Islet of Langerhans (tissue), 1 donor: ENCODE data around the gene MGMT.

ENCODE experiments used
- FAIRE-seq: peaks from one replicate; lab custom pipeline; 2011; peaks lifted over from hg19 to GRCh38; lab: Jason Lieb, UNC

Gene MGMT

DNA sequence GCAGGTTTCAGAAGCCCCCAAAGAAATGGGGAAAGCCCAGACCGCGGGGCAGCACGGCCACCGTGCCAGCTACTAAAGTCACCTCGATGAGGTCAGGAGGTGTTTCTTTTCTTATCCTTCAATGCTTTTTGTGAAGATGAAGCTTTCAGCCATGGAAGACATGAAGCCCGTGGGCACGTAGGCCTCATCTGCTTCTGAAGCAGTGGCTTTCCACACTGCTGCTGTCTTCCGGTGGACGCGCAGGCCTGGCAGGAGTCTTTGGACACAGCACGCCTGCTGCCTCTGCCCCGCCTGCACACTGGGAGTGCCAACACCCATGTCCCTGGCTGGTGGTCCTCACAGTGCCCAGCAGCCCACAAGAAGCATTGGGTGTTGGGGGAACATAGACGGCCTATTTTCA is 311.5 kb downstream of the MGMT start:
- no peak for FAIRE-seq

DNA sequence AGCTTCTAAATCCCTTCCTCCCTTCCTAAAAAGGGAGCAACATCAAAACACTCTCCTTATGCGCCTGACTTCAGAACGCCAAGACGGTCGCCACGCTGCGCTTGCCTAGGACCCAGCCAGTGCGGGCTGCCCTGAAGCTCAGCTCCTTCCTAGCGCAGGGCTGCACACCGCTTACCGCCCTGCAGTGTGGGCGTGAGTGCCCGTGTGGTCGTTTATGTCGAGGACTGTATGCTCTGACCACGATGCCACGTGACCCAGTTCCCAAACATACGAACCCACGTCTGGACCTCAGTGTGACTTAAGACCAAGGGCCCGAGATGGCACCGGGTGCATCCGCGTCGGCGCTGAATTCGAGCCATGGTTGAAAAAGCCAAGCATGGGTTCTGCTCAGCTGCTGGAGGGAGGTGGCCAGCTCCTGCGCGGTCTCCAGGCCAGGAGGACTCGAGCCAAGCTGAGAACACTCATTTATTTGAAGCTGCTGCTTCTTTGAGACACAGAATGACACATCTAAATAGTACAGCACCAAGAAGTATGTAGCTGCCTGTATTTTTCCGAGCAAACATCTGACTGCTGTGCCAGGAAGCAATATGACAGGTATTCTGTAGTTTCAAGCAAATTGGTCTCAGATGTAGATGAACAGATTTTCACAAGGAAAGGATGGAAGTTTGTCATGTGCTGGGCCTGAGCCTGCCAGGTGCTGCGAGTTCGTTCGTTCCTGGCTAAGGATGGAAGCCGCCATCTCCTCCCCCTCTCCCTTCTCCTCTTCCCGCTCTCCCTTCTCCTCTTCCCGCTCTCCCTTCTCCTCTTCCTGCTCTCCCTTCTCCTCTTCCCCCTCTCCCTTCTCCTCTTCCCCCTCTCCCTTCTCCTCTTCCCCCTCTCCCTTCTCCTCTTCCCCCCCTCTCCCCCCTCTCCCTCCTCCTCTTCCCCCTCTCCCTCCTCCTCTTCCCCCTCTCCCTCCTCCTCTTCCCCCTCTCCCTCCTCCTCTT is 312.4 kb downstream of the MGMT start:
- FAIRE-seq = no peak

DNA sequence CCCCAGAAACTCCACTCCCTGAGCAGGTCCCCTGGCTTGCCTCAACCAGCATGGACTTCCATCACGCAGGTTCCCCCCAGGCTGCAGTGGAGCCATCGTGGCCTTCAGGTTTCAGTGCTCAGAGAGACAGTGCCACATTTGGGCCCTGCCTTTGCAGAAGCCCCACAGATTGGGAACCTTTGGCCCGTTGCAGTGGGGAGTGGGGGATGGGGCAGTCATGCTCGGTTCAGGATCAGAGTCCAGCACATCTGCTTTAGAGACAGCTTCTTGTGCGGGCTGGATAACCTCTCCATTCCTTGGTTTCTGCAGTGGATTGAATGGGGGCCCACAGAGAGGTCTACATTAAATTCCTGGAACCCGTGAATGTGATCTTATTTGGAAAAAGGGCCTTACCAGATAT is 313.2 kb downstream of the MGMT start:
- FAIRE-seq = no peak

DNA sequence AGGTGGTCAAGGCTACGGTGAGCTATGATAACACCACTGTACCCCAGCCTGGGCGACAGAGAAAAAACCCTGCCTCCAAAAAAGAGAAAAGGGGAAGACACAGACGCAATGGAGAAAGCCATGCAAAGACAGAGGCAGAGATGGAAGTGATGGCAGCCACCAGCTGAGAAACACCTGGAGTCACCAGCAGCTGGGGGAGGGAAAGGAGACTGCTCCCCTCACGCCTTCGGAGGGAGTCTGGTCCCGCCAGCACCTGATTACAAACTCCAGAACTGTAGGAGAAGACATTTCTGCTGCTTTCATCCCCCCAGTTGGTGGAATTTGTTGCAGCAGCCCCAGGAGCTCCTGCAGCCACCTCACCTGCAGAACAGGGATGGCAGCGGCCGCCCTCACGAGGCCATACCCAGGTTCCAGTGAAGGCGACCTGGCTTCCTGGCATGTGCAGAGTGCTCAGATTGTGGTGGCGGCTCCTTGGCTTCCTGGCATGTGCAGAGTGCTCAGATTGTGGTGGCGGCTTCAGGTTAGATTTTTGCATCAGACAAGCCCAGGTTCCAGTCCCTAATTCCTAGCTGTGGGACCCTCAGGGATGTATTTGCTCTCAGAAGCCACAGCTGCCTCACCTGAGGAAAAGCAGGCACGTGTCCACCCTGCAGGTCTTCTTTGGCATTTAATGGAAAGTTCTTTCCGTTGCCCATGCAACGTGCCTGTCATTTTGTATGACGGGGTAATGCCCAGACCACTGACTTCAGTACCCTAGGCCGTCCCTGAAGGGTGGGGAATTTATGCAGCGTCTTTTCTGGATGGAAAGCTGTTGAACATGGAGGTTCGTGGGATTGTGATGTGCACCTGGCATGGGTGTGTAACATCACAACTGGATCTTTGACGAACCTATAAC is 314.1 kb downstream of the MGMT start:
- FAIRE-seq = no peak

DNA sequence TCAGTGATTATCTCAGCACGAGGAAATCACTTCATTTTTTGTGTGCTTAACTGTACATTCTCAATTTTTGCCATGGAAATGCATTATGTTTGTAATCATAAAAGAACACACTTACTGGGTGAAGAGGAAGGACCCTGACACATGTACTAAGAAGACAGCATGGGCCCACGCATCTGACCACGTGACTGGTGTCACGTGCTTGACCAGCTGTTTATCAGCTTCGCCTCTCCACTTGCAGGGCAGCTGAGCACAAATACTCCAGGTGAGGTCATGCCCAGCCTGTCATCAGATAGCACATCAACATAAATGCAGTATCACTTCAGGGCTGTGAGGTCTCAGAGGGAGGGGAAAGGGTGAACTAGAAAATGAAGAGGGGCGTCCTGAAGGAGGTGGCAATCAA is 317.2 kb downstream of the MGMT start:
- FAIRE-seq = no peak

DNA sequence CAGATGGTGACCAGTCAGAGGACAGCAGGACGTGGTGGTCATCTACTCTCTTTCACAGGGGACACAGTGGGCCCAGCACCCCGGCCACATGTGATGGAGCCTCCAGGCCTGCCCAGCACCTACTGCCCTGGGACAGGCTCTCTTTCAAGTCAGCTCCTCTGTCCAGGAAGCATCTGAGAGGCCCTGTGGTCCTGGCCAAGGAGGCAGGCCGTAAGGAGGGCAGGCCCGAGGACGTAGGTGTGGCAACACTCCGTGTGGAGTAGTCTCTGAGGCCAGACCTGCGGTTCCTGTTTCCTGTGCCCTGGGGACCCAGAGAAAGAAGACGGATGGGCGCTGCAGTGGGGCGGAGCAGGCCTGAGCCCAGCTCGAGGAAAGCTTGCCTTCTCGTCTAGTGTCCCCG is 317.9 kb downstream of the MGMT start:
- no peak for FAIRE-seq

DNA sequence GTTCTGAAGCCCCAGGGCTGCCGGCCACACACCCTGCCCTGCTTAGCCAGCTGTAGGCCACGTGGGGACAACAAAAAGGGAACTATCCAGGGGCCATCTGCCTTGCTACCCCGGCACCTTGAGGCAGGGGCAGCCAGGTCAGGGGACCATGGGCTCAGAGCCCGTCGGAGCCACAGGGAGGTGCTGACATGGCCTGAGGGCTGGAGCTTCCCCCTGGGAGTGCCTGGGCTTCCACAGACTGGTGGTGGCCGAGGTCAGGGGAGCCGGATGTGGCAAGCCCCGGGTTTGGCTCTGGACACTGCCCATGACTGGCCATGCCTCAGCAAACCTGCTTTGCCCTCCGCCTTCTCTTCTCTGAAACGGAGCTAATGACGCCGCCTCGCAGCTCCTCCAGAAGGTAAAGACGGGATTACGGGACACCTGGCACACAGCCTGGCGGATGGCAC is 318.5 kb downstream of the MGMT start:
- no peak for FAIRE-seq

DNA sequence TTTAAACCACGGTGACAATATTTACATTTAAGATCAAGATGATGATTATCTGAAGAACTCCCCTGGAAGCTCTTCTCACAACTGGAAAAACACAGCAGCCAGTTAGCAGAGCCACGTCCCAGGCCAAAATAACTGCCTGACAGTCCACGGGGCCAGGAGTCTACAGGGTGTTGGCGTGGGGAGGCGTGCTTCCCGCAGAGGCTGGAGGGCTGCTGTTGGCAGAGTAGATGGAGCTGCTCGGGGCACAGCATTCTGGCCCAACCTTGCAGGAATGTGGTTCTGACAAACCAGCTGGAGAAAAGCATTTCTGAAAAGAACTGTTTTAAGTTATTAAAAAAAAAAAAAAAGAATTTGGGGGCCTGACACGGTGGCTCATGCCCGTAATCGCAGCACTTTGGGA is 319.2 kb downstream of the MGMT start:
- FAIRE-seq = no peak

DNA sequence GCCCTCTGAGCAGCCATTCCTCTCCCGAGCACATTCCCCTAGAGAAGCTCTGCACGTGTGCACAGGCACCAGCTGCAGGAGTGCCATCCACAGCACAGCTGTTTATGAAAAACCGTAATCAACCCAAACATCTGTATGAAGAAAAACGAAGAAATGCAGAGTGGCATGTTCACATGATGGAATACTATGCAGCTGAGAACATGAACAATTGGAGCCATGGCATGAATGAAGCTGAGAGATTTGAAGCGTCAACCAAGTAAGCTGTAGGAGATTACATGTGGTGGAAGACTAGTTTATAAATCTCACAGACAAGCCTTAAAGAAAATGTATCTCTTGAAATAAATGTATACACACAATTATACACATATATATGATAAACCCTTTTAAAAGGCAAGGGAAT is 320.5 kb downstream of the MGMT start:
- no peak for FAIRE-seq

DNA sequence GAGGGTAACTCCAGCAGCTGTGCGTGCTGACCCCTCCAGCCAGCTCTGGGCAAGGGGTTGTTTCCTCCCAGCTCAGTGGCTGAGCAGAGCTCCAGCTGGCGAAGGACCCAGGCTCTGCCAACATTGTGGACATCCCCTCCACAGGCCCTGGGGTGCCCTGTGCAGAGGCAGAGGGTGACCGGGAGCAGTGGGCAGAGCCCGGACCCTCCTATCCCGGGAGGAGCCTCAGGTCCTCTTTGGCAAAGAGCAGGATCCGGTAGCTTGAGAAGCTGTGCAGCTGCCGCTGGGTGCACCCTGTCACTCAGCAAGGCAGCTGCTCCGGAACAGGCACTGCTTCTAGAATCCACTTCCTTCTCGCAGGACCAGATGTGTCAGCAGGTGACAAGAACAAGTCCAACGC is 321.2 kb downstream of the MGMT start:
- no peak for FAIRE-seq

DNA sequence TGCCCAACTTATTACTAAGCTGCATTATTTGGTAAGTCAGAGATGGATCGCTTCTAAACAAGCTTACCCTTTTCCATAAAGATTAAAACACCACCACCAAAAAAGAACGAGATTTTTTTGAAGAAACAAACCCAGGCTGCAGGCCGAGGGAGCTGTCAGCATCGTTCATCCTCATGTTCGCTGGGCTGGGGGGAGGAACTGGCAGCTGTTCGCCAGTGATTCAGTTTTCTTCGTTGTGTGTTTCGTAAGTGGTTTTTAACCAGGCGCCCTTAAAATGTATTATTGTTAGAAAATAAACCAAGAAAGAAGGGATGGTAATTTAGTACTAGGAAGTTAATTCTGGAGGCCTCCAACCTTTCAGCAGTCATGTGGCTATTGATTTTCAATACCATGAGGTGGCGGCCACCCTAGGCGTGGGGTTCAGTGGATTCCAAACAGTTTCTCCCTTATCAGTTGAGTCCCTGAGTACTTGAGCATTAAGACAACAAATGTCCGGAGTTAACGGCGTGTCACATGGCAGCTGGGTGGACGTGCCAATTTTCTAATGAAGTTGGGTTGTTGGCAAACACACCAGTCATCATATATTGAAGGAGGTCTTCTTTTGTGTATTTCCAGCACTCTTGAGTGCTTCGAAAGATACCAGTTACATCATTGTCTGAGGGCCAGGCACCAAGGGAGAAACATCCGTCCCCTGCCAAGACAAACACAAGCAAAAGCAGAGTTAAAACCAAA is 323.8 kb downstream of the MGMT start:
- no peak for FAIRE-seq

DNA sequence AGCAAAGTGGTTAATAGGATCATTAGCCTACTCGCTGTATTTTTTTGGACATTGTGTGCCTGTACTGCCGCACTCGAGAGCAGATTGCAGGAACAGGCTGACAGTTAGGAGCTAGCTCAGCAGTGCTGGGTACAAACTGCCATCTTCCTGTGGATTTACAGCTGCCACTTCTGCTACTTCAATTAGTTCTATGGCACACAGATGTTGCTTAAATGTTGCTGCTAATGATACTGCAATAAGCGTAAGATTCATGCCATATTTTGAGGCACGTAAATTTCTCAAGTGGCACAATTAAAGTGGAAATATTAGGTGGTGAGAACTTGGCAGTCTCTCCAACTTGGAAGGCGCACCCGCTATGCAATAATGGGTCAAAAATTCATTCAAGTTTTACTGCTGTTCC is 325.1 kb downstream of the MGMT start:
- FAIRE-seq = no peak

DNA sequence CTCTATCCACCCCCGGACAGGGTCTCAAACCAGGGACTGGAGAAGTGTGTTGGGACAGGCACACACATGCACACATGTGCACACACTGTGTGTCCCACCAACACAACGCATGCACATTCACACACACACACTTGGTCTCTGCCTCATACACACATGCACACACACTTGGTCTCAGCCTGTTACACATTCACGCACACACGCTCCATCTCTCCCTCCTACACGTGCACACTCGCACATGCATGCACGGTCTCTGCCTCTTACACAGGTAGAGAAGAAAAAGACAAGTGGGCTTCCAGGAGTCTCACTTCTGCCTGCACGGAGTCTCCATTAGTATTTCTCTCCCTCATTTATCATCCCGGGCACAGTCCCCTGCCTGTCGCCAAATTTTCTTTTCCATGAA is 325.8 kb downstream of the MGMT start:
- FAIRE-seq = no peak

DNA sequence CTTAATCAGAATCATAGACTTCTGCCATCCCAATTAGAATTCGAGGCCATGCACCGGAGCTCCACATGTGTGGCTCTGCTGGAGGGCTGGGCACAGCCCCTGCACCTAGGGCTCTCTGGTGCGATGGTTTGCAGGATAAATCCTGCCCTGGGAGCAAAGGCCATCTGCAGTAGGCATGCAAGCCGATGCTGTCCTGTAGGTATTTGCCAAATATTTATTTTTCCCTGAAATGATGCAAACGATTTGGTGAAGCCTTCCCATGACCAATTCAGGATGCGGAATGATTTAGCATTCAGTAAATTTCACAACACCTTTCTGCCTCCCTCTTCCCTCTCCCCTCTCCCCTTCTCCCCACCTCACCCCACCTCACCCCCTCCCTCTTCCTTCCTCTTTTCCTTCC is 326.4 kb downstream of the MGMT start:
- FAIRE-seq = no peak

DNA sequence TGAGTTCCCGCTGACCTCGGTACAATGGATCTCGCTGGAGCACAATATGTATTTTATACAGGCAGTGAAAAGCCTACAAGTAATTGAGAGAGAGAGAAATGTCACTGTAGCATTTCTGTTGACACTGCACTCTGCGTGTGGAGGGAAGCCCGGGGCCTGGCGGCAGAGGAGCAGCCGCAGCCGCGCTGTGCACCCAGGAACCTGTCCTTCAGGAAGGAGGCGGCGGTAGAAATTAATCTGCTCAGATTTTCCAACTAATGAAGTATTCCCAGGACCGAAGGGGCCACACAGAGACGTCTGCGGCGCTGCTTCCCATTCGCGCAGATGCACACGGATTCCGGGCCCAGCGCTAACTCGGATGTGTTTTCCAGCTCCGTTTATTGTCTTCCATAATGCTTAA is 327.0 kb downstream of the MGMT start:
- no peak for FAIRE-seq

DNA sequence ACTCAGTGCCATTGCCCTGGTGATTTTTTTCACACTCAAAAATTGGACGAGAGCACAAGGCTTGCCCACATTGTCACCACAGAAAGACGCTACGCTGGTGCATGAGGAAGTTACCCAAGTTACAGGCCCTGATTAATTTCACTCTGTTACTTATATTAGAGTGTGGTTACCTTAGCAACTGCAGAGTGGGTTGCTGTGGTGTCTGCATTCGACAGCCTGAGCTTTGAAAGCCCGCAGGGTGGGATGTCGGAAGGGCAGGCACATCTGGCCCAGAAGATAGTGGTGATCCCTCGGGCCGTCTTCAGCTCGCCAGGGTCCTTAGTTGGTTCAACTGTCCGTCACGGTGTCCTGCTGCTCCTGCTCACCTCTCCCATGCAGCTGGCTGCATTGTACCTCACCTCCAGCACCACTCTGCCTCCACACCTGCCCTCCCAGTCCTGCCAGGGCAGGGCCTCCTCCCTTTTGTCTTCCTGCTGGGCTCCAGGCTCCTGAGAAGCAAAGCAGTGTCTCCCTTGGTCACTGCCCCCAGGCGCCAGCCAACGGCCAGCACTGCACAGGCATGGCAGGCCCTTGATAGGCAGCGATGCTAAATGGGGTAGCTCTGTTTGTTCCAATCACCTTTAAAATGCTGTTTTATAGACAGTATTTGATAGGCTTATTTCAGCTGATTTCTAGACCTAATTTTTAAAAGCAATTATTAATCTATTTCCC is 329.8 kb downstream of the MGMT start:
- no peak for FAIRE-seq

DNA sequence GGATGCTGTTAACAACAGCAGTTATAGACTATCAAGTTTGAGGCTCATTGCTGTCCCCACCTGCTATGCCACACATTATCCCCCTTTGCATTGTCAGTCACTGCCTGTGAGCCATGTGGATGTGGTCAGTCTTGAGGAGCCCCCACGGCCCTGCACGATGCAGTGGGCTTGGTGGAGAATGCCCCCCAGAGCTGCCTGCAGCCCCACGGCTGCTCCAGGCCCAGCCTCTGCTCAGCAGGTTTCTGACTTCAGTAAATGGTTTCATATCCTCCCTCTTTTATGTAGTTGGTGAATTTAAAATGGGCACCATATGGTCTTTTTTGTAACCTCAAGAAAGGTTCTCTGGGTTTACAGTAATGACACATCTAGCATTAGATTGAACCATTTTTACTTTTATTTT is 332.9 kb downstream of the MGMT start:
- FAIRE-seq = no peak

DNA sequence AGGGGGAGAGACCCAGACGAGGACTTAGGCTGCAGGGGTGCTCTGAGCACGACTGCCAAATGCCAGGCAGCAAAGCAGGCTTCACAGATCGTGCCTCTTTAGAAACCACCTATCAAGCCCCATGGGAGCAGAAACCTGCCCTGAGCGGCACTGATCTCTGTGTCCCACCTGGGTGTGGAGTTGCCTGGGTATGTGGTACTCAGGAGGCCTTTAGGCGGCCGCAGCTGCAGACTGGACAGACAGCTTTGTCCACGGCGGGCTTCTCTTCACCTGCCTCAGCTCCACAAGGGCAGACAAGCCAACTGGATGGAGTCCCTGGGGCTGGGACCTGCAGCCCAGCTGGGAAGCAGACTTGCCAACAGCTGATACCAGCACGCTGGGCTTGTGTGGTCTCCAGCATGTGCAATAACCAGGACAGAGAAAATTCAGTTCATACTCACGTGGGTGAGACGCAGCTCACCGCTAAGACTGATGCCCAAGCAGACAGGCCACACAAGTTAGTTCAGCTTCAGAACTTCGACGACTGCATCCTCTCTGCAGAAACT is 333.8 kb downstream of the MGMT start:
- FAIRE-seq = no peak

DNA sequence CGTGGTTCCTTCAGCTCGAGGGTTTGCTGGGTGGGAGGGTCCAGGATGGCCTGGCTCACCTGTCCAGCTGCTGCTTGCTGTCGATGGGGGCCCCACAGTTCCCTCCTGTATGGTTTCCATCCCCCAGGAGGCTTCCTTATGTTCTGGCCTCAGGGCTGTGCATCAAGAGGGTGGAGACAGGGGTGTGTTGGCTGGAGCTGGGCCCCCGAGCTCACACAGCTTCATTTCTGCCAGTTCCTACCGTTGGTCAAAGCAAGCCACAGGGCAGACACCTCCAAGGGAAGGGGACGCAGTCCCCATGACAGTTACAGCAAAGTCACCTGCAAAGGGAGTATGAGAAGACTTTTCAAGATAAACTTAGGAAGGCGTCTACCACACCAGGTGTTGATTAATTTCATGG is 340.2 kb downstream of the MGMT start:
- no peak for FAIRE-seq

DNA sequence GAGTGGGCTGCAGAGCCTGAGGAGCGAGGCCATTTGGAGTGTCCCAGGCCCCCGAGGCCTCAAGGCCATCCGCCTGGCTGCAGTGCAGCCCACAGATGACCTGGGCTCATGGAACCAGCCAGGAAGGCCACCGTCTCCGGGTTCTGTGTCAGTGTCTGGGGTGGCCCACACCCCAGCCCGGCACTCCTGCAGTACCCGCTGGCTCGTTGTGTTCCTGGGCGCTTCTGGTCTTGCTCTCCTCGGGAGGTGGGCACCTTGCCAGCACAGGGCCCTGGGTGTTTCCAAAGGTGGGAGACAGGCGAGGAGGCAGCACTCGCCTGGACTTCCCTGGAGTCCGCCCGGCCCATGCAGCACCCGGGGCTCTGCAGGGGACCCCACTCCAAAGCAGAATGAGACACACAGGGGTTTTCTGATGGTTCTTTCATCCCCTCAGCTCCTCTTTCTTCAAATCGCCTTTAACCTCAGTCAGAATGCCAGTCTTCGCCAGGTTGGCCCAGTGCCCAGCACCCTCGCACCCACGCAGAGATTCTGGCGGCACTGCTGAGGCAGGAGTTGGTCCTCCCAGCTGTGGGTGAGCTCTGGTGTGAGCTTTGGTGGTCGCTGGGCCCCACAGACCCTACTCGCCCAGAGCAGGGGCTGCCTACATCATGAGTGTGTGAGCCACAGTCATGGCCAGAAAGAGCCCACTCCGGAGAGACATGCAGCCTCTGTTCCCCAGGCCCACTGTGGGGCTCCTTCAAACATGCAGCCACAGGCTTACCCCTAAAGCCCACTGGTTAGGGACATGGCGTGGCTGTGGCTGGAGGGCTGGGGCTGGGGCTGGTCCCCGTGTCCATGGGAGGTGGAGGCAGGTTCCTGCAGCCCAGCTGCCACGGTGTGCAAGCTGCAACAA is 341.3 kb downstream of the MGMT start:
- no peak for FAIRE-seq

DNA sequence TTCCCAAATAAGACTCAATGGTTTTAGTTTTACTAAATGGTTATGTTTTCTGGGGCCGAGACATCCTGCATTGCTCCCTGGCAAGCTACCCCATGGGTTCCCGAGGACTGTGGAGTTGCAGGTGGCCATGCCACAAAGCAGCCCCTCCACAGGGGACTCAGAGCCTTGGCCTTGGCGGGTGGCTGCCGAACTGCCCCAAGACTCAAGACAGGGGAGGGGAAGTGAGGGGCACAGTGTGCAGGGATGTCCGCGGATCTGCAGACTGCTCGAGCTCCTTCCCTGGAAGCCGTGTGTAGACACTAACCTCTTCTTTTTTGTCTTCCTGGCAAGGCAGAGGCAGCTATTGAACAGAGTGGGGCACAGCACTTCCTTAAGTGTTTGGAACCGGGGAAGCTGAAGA is 342.4 kb downstream of the MGMT start:
- no peak for FAIRE-seq
